ENCODE measurements around the gene LTB.

GRCh38 chr6:31530659-31531058 is 51.6 kb downstream of the LTB start:
- no peak for TF ChIP-seq CTCF (IDR thresholded peaks at IDR 0.05)
- TF ChIP-seq POLR2A (IDR thresholded peaks at IDR 0.05), result no peak
- TF ChIP-seq EP300 (IDR thresholded peaks at IDR 0.05), result no peak
